Measurements from ENCODE around the gene TMEM151A. TPM values are rescaled to one million over a fixed set of nuclear protein-coding genes. Genes with fewer than 3 reads are reported as not detected.
"Not testable (repeated sequence)": the region's sequence is repeated elsewhere in the genome, so short reads cannot be mapped to it uniquely, and the experiment has no call there.

The TMEM151A gene
- total RNA-seq, 6 experiments from 2014 or later = 0.07 to 0.11 TPM; not detected in 4

GRCh38 chr11:66248903-66249302 is 42.8 kb upstream of the TMEM151A start:
- TF ChIP-seq CTCF (IDR thresholded peaks at IDR 0.05) = no peak
- Mint-ChIP-seq H3K27ac (no peak overlapping the region), H3K9me3 (no peaks in the 10 kb centered on the region), H3K4me1 (ENCODE audit: low read depth) (no peaks in the 10 kb centered on the region), H3K4me3 (no peak overlapping the region), H3K36me3 (ENCODE audit: low read depth) (peaks cover 17% of the 10 kb centered on the region), H3K27me3 (ENCODE audit: insufficient read depth) (peaks cover 11% of the 10 kb centered on the region)
- DNase-seq = no peak

GRCh38 chr11:66251809-66252208 is 39.9 kb upstream of the TMEM151A start:
- Mint-ChIP-seq H3K27me3 (ENCODE audit: insufficient read depth) (peaks cover 18% of the 10 kb centered on the region), H3K4me3 (no peak overlapping the region), H3K9me3 (no peaks in the 10 kb centered on the region), H3K36me3 (ENCODE audit: low read depth) (peaks cover 17% of the 10 kb centered on the region), H3K4me1 (ENCODE audit: low read depth) (peaks cover 4% of the 10 kb centered on the region), H3K27ac (no peak overlapping the region)
- no peak for DNase-seq
- no peak for TF ChIP-seq CTCF (IDR thresholded peaks at IDR 0.05)

- peaks cover 16% of the 10 kb centered on the region for H3K27me3 Mint-ChIP-seq (ENCODE audit: insufficient read depth)
Observed at GRCh38 chr11:66253081-66253480, 38.6 kb upstream of the TMEM151A start.

GRCh38 chr11:66258473-66258893 is 33.2 kb upstream of the TMEM151A start:
- peak overlapping the region; percentile 11 for H3K27ac Mint-ChIP-seq

More at GRCh38 chr11:66253081-66253480, 38.6 kb upstream of the TMEM151A start:
- not testable (repeated sequence) for H3K4me3 Mint-ChIP-seq; H3K27ac Mint-ChIP-seq; H3K9me3 Mint-ChIP-seq; H3K4me1 Mint-ChIP-seq (ENCODE audit: low read depth); DNase-seq
- H3K36me3 Mint-ChIP-seq (ENCODE audit: low read depth) = peaks cover 17% of the 10 kb centered on the region

GRCh38 chr11:66259225-66259624 is 32.5 kb upstream of the TMEM151A start:
- H3K4me1 Mint-ChIP-seq (ENCODE audit: low read depth) = peaks cover 24% of the 10 kb centered on the region
- no peaks in the 10 kb centered on the region for H3K9me3 Mint-ChIP-seq
- peaks cover 9% of the 10 kb centered on the region for H3K36me3 Mint-ChIP-seq (ENCODE audit: low read depth)
- H3K27ac Mint-ChIP-seq = peak overlapping the region; percentile 5; the same call in 1 of the 2 replicates
- no peak for TF ChIP-seq CTCF (IDR thresholded peaks at IDR 0.05)
- peak overlapping the region; percentile 89 for H3K4me3 Mint-ChIP-seq
- H3K27me3 Mint-ChIP-seq (ENCODE audit: insufficient read depth) = peaks cover 16% of the 10 kb centered on the region
- no peak for DNase-seq

More at GRCh38 chr11:66258473-66258893, 33.2 kb upstream of the TMEM151A start:
- Mint-ChIP-seq H3K36me3 (ENCODE audit: low read depth) (peaks cover 12% of the 10 kb centered on the region), H3K27me3 (ENCODE audit: insufficient read depth) (peaks cover 18% of the 10 kb centered on the region), H3K9me3 (no peaks in the 10 kb centered on the region), H3K4me3 (peak overlapping the region; percentile 89), H3K4me1 (ENCODE audit: low read depth) (peaks cover 24% of the 10 kb centered on the region)
- no peak for DNase-seq
- TF ChIP-seq CTCF (IDR thresholded peaks at IDR 0.05) = peak; percentile 52

GRCh38 chr11:66259956-66260355 is 31.7 kb upstream of the TMEM151A start:
- Mint-ChIP-seq H3K4me1 (ENCODE audit: low read depth) (peaks cover 24% of the 10 kb centered on the region), H3K36me3 (ENCODE audit: low read depth) (peaks cover 9% of the 10 kb centered on the region), H3K27me3 (ENCODE audit: insufficient read depth) (peaks cover 16% of the 10 kb centered on the region), H3K27ac (peak overlapping the region; percentile 5; the same call in 1 of the 2 replicates), H3K4me3 (no peak overlapping the region), H3K9me3 (no peaks in the 10 kb centered on the region)
- TF ChIP-seq CTCF (IDR thresholded peaks at IDR 0.05) = no peak
- DNase-seq = no peak
